ENCODE data around the gene MTMR2.
A peak's percentile ranks its signal among the peaks of the same experiment; 100 is the strongest.

Gene MTMR2

DNA sequence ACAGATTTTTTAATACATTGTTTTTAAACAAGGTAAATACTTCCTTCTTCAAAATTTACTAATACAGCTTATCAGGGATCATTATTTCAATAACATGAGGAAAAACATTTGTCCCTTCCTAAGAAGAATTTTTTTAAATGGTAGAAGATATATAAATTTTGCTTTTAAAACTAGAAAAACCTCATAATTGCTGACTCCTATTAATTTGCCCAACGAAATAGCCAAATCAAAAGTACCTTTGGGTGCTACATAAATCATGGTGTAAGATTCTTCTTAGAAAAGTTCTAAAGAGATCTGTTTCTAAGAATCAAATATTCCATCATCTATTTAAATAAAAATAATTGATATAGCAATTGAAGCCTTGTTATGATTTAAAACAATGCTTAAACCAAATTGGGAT lies 78.7 kb downstream of the MTMR2 start:
- no peak overlapping the region for H3K4me2 ChIP-seq (ENCODE audit: insufficient read depth, low read length, poor library complexity, severe bottlenecking)
- H4K8ac ChIP-seq (ENCODE audit: low read depth, low read length) = no peak overlapping the region
- no peaks in the 10 kb centered on the region for H3K4me1 ChIP-seq (ENCODE audit: control insufficient read depth in 2 of 2, insufficient read depth in 1 of 2, low read depth in 1 of 2, low read length in 2 of 2)
- H3K14ac ChIP-seq (ENCODE audit: low read length) = no peak overlapping the region
- H3K18ac ChIP-seq (ENCODE audit: low read length) = no peak overlapping the region
- no peaks in the 10 kb centered on the region for H3K9me3 ChIP-seq (replicated peaks in 1 of 2; ENCODE audit: control insufficient read depth in 2 of 2, insufficient read depth in 1 of 2, low read depth in 1 of 2, low read length in 2 of 2)
- no peak overlapping the region for H3K9ac ChIP-seq (ENCODE audit: low read depth, low read length, poor library complexity)
- H3K36me3 ChIP-seq (replicated peaks in 1 of 2; ENCODE audit: control insufficient read depth in 2 of 2, insufficient read depth in 2 of 2, low read length in 2 of 2) = peaks cover 4 to 100% of the 10 kb centered on the region in 2 donors
- no peak overlapping the region for H3K4me3 ChIP-seq (ENCODE audit: low read length in 2 of 2)
- H2BK120ac ChIP-seq (ENCODE audit: low read depth, low read length) = no peak overlapping the region
- no CpG with 5 or more reads among the region's 1 CpG for WGBS, 2 donors (ENCODE audit: extremely low coverage in 2 of 2, insufficient read length in 2 of 2, insufficient replicate concordance in 1 of 2)
- no peak overlapping the region for H3K4ac ChIP-seq (ENCODE audit: low read length)
- H2BK5ac ChIP-seq (ENCODE audit: low read length) = no peak overlapping the region
- no peak overlapping the region for H4K91ac ChIP-seq (ENCODE audit: low read depth, low read length, poor library complexity)
- H2BK12ac ChIP-seq (ENCODE audit: low read length) = no peak overlapping the region
- H3K27ac ChIP-seq (replicated peaks; ENCODE audit: low read length) = no peak overlapping the region
- no peak for DNase-seq (ENCODE audit: low spot score)
- H3K79me1 ChIP-seq (ENCODE audit: low read depth, low read length) = no peaks in the 10 kb centered on the region
- no peaks in the 10 kb centered on the region for H3K27me3 ChIP-seq (ENCODE audit: control insufficient read depth in 3 of 3, insufficient read depth in 3 of 3, low read depth in 1 of 3, low read length in 3 of 3)
- H2BK15ac ChIP-seq (ENCODE audit: low read length) = no peak overlapping the region
- no peak overlapping the region for H2AFZ ChIP-seq (ENCODE audit: low read length)
- no peak overlapping the region for H2AK5ac ChIP-seq (ENCODE audit: low read depth, low read length)
- H3K23ac ChIP-seq (ENCODE audit: low read depth, low read length, poor library complexity) = no peak overlapping the region

DNA sequence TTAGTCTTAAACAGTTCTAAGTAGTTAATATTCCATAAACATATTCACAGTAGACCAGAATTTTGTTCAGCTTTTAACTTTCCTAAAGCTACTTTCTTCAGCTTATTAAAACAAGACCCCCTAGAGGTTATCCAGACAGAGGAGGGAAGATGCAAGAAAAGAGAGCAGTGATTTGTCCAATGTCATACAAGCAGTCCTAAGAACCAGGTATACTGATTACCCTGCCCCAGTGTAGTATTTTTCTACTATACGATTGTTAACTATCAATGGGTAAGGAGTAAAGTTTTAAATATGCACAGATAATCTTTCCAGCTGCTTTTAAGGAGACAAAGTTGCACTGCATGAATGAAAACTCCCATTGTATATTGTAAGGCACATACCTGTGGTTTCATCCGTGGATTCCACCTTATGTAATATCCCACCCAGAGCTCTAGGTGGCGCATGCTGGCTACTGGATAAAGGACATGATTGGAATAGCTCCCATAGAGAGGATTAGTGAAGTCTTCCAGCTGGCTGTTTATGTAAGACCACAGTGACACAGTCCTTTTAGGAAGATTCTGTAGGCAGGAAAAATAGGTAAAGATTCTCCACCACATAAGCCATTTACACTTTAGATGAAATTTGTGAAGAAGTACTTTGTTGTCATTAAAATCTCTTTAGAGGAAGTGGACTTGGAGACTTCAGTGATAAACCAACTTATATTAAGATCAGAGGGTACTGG lies 88.0 kb downstream of the MTMR2 start:
- H3K4me3 ChIP-seq (ENCODE audit: low read length in 2 of 2) = no peak overlapping the region
- DNase-seq (ENCODE audit: low spot score) = peak; percentile 72
- no peak overlapping the region for H3K4me2 ChIP-seq (ENCODE audit: insufficient read depth, low read length, poor library complexity, severe bottlenecking)
- no peaks in the 10 kb centered on the region for H3K9me3 ChIP-seq (replicated peaks in 1 of 2; ENCODE audit: control insufficient read depth in 2 of 2, insufficient read depth in 1 of 2, low read depth in 1 of 2, low read length in 2 of 2)
- peaks cover 1 to 100% of the 10 kb centered on the region in 2 donors for H3K36me3 ChIP-seq (replicated peaks in 1 of 2; ENCODE audit: control insufficient read depth in 2 of 2, insufficient read depth in 2 of 2, low read length in 2 of 2)
- H3K4ac ChIP-seq (ENCODE audit: low read length) = no peak overlapping the region
- H2BK12ac ChIP-seq (ENCODE audit: low read length) = no peak overlapping the region
- H3K9ac ChIP-seq (ENCODE audit: low read depth, low read length, poor library complexity) = no peak overlapping the region
- H4K91ac ChIP-seq (ENCODE audit: low read depth, low read length, poor library complexity) = no peak overlapping the region
- H2BK5ac ChIP-seq (ENCODE audit: low read length) = no peak overlapping the region
- no peak overlapping the region for H3K23ac ChIP-seq (ENCODE audit: low read depth, low read length, poor library complexity)
- no peak overlapping the region for H3K14ac ChIP-seq (ENCODE audit: low read length)
- no peaks in the 10 kb centered on the region for H3K79me1 ChIP-seq (ENCODE audit: low read depth, low read length)
- no CpG with 5 or more reads among the region's 3 CpGs for WGBS, 2 donors (ENCODE audit: extremely low coverage in 2 of 2, insufficient read length in 2 of 2, insufficient replicate concordance in 1 of 2)
- no peak overlapping the region for H2BK15ac ChIP-seq (ENCODE audit: low read length)
- no peaks in the 10 kb centered on the region for H3K4me1 ChIP-seq (ENCODE audit: control insufficient read depth in 2 of 2, insufficient read depth in 1 of 2, low read depth in 1 of 2, low read length in 2 of 2)
- H2AFZ ChIP-seq (ENCODE audit: low read length) = no peak overlapping the region
- no peak overlapping the region for H3K18ac ChIP-seq (ENCODE audit: low read length)
- no peaks in the 10 kb centered on the region for H3K27me3 ChIP-seq (ENCODE audit: control insufficient read depth in 3 of 3, insufficient read depth in 3 of 3, low read depth in 1 of 3, low read length in 3 of 3)
- H2AK5ac ChIP-seq (ENCODE audit: low read depth, low read length) = no peak overlapping the region
- no peak overlapping the region for H3K27ac ChIP-seq (replicated peaks; ENCODE audit: low read length)
- H4K8ac ChIP-seq (ENCODE audit: low read depth, low read length) = no peak overlapping the region
- no peak overlapping the region for H2BK120ac ChIP-seq (ENCODE audit: low read depth, low read length)

DNA sequence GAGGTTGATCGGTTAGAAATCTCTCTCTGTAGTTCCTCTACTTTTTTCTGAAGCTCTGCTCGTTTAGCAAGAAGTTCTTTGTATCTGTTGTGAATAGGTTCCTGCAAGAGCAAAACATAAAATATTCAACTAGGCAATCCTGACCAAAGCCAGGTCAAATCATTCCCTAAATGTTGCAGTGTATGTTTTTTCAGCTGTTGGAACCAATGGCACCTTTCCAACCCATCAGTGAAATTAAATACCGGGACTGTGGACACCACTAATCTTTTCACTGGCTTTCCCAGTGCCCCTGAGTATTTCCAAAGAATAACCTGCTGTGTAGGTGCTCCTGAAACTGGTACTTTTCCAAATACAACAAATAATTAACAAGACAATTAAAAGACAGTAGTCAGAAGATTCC lies 88.6 kb downstream of the MTMR2 start:
- Histone ChIP-seq H2AFZ (ENCODE audit: low read length) (no peak overlapping the region), H2AK5ac (ENCODE audit: low read depth, low read length) (no peak overlapping the region), H3K4ac (ENCODE audit: low read length) (no peak overlapping the region), H2BK15ac (ENCODE audit: low read length) (no peak overlapping the region), H3K23ac (ENCODE audit: low read depth, low read length, poor library complexity) (no peak overlapping the region), H3K79me1 (ENCODE audit: low read depth, low read length) (no peaks in the 10 kb centered on the region), H2BK12ac (ENCODE audit: low read length) (no peak overlapping the region), H3K27me3 (ENCODE audit: control insufficient read depth in 3 of 3, insufficient read depth in 3 of 3, low read depth in 1 of 3, low read length in 3 of 3) (no peaks in the 10 kb centered on the region), H3K9ac (ENCODE audit: low read depth, low read length, poor library complexity) (no peak overlapping the region), H3K4me3 (ENCODE audit: low read length in 2 of 2) (no peak overlapping the region), H3K9me3 (replicated peaks in 1 of 2; ENCODE audit: control insufficient read depth in 2 of 2, insufficient read depth in 1 of 2, low read depth in 1 of 2, low read length in 2 of 2) (no peaks in the 10 kb centered on the region), H4K91ac (ENCODE audit: low read depth, low read length, poor library complexity) (no peak overlapping the region), H3K14ac (ENCODE audit: low read length) (no peak overlapping the region), H3K4me1 (ENCODE audit: control insufficient read depth in 2 of 2, insufficient read depth in 1 of 2, low read depth in 1 of 2, low read length in 2 of 2) (no peaks in the 10 kb centered on the region), H3K36me3 (replicated peaks in 1 of 2; ENCODE audit: control insufficient read depth in 2 of 2, insufficient read depth in 2 of 2, low read length in 2 of 2) (peaks cover 1 to 100% of the 10 kb centered on the region in 2 donors), H3K18ac (ENCODE audit: low read length) (no peak overlapping the region), H2BK120ac (ENCODE audit: low read depth, low read length) (no peak overlapping the region), H4K8ac (ENCODE audit: low read depth, low read length) (no peak overlapping the region), H3K27ac (replicated peaks; ENCODE audit: low read length) (no peak overlapping the region), H3K4me2 (ENCODE audit: insufficient read depth, low read length, poor library complexity, severe bottlenecking) (no peak overlapping the region), H2BK5ac (ENCODE audit: low read length) (no peak overlapping the region)
- DNase-seq (ENCODE audit: low spot score) = no peak
- WGBS, 2 donors (ENCODE audit: extremely low coverage in 2 of 2, insufficient read length in 2 of 2, insufficient replicate concordance in 1 of 2) = no CpG with 5 or more reads among the region's 3 CpGs

DNA sequence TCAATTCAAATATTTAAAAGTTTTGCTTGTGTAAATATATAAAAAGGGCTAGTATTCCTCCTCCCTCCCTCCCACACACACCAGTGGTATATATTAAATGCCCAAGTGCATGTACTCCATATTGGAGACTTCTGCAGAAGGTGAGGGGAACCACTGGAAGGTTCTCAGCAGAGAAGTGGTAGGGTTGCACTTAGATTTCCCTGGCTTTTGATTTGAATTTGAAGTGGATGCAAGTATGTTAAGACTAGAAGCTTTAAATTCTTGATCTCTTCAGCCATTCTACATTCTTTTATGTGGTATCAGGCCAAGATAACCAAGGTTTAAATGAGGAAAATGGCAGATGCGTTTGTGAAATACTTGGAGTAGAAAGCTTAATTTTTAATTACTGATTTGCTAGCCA lies 90.5 kb downstream of the MTMR2 start:
- no peaks in the 10 kb centered on the region for H3K4me1 ChIP-seq (ENCODE audit: control insufficient read depth in 2 of 2, insufficient read depth in 1 of 2, low read depth in 1 of 2, low read length in 2 of 2)
- H3K9me3 ChIP-seq (replicated peaks in 1 of 2; ENCODE audit: control insufficient read depth in 2 of 2, insufficient read depth in 1 of 2, low read depth in 1 of 2, low read length in 2 of 2) = no peaks in the 10 kb centered on the region
- H3K27ac ChIP-seq (replicated peaks; ENCODE audit: low read length) = no peak overlapping the region
- no peak overlapping the region for H3K18ac ChIP-seq (ENCODE audit: low read length)
- H3K4me3 ChIP-seq (ENCODE audit: low read length in 2 of 2) = no peak overlapping the region
- H3K14ac ChIP-seq (ENCODE audit: low read length) = no peak overlapping the region
- H3K36me3 ChIP-seq (replicated peaks in 1 of 2; ENCODE audit: control insufficient read depth in 2 of 2, insufficient read depth in 2 of 2, low read length in 2 of 2) = peaks cover 7 to 100% of the 10 kb centered on the region in 2 donors
- H3K4ac ChIP-seq (ENCODE audit: low read length) = no peak overlapping the region
- H4K8ac ChIP-seq (ENCODE audit: low read depth, low read length) = no peak overlapping the region
- H4K91ac ChIP-seq (ENCODE audit: low read depth, low read length, poor library complexity) = no peak overlapping the region
- no peak overlapping the region for H2BK5ac ChIP-seq (ENCODE audit: low read length)
- no peak overlapping the region for H2BK15ac ChIP-seq (ENCODE audit: low read length)
- no peak overlapping the region for H2BK120ac ChIP-seq (ENCODE audit: low read depth, low read length)
- no peak overlapping the region for H2BK12ac ChIP-seq (ENCODE audit: low read length)
- H3K9ac ChIP-seq (ENCODE audit: low read depth, low read length, poor library complexity) = no peak overlapping the region
- DNase-seq (ENCODE audit: low spot score) = no peak
- H3K27me3 ChIP-seq (ENCODE audit: control insufficient read depth in 3 of 3, insufficient read depth in 3 of 3, low read depth in 1 of 3, low read length in 3 of 3) = no peaks in the 10 kb centered on the region
- H3K79me1 ChIP-seq (ENCODE audit: low read depth, low read length) = no peaks in the 10 kb centered on the region
- H2AK5ac ChIP-seq (ENCODE audit: low read depth, low read length) = no peak overlapping the region
- H3K4me2 ChIP-seq (ENCODE audit: insufficient read depth, low read length, poor library complexity, severe bottlenecking) = no peak overlapping the region
- H3K23ac ChIP-seq (ENCODE audit: low read depth, low read length, poor library complexity) = no peak overlapping the region
- H2AFZ ChIP-seq (ENCODE audit: low read length) = no peak overlapping the region
- no CpG with 5 or more reads among the region's 1 CpG for WGBS, 2 donors (ENCODE audit: extremely low coverage in 2 of 2, insufficient read length in 2 of 2, insufficient replicate concordance in 1 of 2)
